GM18505 (cell line): ENCODE results near the gene TMPRSS12.
"Not testable (repeated sequence)": the region's sequence is repeated elsewhere in the genome, so short reads cannot be mapped to it uniquely, and the experiment has no call there.

ENCODE experiments used
- ATAC-seq: cut with Tn5 transposase; IDR thresholded peaks from one replicate; pipeline ENCODE4 v1.9.1; 2021; ENCODE audit not compliant: unreplicated experiment
- POLR2A ChIP-seq: IDR thresholded peaks from 4 replicates; pipeline ENCODE4 v1.6.1; 2011; ENCODE audit warnings: borderline replicate concordance; ENCODE audit not compliant: insufficient read depth, insufficient read length; ENCODE audit errors: extremely low read depth

TMPRSS12 gene

GRCh38 chr12:50842637-50843493, at the start of gene TMPRSS12:
Gene TMPRSS12, plus strand, starts transcription at chr12:50842926. Its CDS starts 39 bp downstream, at chr12:50842965.
- ATAC-seq: no peak
- TF ChIP-seq POLR2A: no peak

- TF ChIP-seq POLR2A: no peak
- ATAC-seq: no peak
Observed at GRCh38 chr12:50799908-50800307, 42.8 kb upstream of the TMPRSS12 start.

GRCh38 chr12:50803230-50803875, 39.4 kb upstream of the TMPRSS12 start:
- TF ChIP-seq POLR2A: no peak
- ATAC-seq: no peak

- no peak for TF ChIP-seq POLR2A
- no peak for ATAC-seq
Observed at GRCh38 chr12:50806176-50806575, 36.5 kb upstream of the TMPRSS12 start.

GRCh38 chr12:50809131-50809530, 33.6 kb upstream of the TMPRSS12 start:
- not testable (repeated sequence) for ATAC-seq

- not testable (repeated sequence) for ATAC-seq
Observed at GRCh38 chr12:50814921-50815320, 27.8 kb upstream of the TMPRSS12 start.

GRCh38 chr12:50820177-50820576, 22.5 kb upstream of the TMPRSS12 start:
- no peak for TF ChIP-seq POLR2A
- no peak for ATAC-seq

GRCh38 chr12:50822082-50822481, 20.6 kb upstream of the TMPRSS12 start:
- no peak for ATAC-seq
- TF ChIP-seq POLR2A: no peak

GRCh38 chr12:50823724-50824123, 19.0 kb upstream of the TMPRSS12 start:
- ATAC-seq: not testable (repeated sequence)

GRCh38 chr12:50824914-50825313, 17.8 kb upstream of the TMPRSS12 start:
- no peak for ATAC-seq
- TF ChIP-seq POLR2A: no peak

- TF ChIP-seq POLR2A: no peak
- ATAC-seq: no peak
Observed at GRCh38 chr12:50825372-50825838, 17.3 kb upstream of the TMPRSS12 start.

GRCh38 chr12:50828121-50828520, 14.6 kb upstream of the TMPRSS12 start:
- no peak for ATAC-seq

GRCh38 chr12:50828886-50829285, 13.8 kb upstream of the TMPRSS12 start:
- ATAC-seq: no peak
- TF ChIP-seq POLR2A: no peak

More at GRCh38 chr12:50828121-50828520, 14.6 kb upstream of the TMPRSS12 start:
- no peak for TF ChIP-seq POLR2A

GRCh38 chr12:50833801-50834200, 8.9 kb upstream of the TMPRSS12 start:
- ATAC-seq: not testable (repeated sequence)
